Activated CD8-positive, alpha-beta memory T cell treated with anti-CD3 and anti-CD28 coated beads, Interleukin-2, amount 50 U/mL, for 24 hours (primary cell): Measurements from ENCODE around the gene CAPN12.

Experiments used
- DNase-seq: peaks from one replicate; pipeline ENCODE4 v3.0.0-alpha.2; 2020; ENCODE audit errors: extremely low read depth

CAPN12 gene

DNA sequence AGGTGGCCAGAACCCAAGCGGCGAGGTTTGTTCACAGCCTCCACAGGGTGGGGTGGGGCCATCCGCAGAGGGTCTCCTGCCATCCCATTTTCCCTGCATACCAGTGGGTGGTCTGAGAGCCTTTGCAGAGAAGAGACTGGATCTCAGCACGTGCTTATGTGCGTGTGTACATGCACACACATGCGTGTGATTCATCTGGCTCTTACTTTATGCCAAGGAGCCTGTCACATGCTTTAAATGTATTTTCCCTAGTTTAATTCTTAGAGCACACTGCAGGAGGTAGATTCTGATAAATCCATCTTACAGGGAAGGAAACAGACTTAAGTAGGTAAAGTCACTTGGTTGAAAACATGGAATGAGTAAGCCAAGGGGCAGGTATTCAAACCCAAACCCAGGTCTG lies 47.1 kb downstream of the CAPN12 start:
- DNase-seq, result no peak

DNA sequence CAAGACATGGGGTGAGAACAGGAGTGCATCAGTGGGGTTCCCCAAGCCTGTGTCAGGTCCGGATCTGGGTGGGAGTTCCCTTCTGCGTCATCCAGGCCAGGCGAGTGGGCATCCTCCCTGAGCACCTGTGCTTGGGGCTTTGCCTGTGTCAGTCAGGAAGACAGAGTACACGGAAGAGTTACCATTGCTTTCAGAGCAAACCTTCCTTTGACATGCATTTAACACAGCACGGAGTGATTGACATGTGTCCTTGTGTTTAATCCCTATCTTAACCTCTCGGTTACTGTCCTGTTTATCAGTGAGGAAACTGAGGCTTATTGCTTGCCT lies 47.6 kb downstream of the CAPN12 start:
- DNase-seq, result no peak

DNA sequence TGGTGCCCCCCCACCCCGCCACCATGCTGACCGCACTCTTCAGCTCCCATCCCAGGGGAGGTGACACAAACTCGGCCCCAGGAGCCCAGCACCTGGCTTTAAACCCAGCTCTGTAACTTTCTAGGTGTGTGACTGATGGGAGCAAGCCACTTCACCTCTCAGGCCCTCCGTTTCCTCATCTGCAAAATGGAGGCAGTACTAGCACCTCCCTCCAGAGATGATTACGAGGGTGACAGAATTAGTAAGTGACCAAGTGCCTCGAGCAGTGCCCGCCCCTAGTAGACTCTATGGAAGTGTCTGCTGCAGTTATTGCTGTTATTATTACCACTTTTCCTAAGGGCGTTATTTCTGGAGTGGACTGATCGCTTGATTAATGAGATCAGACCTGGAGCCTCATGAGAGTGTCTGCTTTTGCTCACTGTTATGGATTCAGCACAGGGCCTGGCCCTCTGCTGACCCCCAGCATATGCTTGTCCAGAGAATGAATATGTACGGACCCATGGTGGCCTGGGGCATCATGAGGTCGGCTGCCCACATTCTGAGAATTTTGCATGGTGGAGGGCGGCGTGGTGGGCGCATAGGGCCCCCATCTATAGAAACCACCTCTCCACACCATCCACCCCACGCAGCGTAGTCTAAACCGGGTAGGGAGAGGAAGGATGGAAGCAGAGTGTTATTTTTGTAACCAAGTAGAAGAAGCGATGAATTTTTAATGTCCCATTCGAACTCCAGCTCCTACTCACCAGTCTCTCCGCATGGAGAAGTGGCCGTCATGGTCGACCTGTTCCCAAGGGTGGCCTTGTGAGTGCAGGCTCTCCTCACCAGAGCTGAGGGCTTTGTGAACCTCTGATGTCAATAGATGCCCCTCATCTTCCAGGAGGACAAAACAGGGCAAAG lies 48.2 kb downstream of the CAPN12 start:
- no peak for DNase-seq

DNA sequence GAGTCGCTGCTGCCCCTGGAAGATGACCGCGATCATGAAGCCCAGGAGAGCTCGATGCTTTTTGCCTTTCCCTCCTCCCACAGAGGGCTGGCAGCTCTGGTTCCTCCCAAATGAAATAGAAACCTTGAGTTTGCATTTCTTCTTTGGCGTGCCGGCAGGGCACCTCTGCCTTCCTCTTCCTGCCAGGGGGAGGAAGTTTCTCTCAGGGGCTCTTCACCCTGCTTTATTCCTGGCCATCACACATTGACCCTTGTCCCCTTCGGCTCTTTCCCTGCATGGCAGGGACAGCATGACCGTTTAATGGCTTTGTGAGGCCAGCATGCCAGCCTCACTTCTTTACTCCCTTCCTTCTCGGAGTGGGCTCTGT lies 49.0 kb downstream of the CAPN12 start:
- DNase-seq, result no peak

DNA sequence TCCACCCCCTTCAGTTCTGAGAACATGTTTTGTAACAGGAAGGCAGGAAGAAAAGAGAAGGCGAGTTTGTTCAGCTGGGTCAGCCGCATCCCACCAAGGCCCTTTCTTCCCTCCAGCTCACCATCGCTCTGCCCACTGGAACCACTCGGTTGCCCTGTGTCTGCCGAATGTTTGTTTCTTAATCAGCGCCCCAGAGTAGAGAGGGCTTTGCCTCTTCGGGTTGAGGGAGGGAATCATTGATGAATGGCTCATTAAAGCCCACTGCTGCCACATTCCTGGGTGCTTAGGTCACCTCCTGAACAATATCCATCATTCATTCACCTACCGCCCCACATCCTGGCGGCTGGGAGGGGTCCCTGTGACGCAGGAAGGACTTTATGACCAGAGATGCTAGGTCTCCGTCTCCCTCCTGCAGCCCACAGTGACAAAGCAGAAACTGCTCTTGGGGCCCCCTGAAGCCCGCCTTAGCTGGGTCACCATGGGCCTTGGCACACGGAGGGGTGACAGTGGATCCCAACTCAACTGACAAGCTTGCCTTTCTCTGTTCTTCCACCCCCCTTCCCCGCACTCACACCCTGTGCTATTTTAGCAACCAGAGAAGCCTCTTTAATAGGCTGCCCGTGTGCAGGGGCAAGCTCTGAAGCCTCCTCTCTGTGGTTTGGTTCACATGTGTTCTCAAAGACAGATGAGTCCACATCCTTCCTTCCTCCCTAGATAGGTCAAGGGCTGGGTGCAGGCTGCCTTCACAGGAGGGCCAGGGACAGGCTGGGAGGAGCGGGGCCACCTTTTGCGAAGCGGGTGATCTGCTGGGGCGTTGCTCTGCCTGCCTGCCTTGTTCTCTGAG lies 50.7 kb downstream of the CAPN12 start:
- no peak for DNase-seq

DNA sequence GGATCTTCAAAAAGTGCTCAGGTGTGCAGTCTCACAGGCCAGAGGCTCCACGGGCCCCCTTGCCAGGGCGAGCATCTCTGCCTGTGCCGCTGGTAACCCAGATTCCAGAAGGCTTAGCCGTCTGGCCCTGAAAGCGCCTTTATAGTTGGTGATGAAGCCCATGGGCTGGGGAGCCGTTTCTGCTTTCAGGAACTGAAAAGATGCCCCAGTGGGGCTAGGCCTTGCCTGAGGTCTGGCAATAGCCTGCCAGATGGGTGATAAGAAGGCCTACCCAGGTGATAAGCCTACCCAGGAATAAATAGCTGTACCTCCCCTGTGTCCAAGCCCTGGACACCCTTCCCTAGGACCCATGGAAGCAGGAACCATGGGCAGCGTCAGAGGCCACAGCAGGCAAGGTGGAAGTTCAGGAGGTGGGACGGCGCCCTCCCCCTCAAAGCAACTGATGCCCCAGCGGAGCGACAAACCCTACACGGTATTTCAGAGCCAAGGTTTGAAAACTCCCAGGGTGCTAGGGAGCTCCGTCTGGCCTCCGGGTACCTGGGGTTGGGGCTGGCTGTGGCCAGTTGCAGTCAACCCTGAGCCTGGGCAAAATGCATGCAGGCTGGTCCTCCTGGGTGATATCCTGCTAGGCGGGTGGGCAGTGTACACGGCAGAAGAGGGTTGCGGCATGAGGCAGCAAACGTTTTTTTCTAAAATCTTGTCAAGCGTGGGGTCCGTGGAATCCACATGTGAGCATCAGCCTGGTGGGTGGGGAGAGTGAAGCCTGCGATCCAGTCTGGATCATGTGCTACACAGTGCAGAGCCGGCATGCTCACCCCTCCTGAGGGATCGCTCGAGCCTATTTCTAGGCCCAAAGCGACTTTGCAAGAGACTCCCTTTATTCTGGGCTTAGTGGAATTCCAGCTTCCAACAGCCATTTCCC lies 51.6 kb downstream of the CAPN12 start:
- DNase-seq, result no peak

DNA sequence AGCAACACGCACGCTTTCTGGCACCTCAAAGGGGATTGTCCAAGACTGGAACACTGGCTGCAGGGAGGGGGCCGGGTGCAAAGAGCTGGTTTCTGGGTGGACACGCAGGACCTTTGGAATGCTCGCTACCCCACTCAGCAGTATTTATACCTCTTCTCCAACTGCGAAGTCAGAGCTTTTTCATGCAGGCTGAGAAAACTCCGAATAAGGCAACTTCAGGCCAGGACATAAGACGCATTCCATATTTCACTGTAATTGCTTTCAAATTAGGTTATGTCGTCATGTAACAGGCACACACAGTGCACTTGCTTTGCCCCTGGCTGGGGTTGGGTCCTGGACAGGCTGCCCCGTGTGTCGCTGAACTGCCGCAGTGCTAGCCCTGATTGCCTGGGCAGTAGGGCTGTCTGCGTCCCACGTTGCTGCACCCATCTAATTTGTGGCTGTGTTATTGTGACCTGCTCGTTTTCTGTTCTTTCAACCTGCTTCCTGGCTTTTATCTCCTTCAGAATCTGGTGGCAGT lies 52.3 kb downstream of the CAPN12 start:
- no peak for DNase-seq

DNA sequence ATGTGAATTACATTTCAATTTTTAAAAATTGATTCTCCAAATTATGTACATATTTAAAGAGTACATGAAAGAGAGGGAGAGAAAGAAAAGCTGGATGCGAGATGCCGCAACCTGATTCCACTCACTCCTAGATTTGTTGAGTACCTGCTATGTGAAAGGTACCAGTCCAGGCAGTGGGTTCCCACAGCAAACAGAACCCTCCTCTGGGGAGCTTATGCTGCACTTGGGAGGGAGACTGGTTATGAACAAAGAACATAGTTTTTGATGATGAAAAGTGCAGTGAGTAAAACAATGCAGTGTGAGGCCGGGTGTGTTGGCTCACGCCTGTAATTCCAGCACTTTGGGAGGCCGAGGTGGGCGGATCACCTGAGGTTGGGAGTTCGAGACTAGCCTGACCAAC lies 53.4 kb downstream of the CAPN12 start:
- DNase-seq, result no peak

DNA sequence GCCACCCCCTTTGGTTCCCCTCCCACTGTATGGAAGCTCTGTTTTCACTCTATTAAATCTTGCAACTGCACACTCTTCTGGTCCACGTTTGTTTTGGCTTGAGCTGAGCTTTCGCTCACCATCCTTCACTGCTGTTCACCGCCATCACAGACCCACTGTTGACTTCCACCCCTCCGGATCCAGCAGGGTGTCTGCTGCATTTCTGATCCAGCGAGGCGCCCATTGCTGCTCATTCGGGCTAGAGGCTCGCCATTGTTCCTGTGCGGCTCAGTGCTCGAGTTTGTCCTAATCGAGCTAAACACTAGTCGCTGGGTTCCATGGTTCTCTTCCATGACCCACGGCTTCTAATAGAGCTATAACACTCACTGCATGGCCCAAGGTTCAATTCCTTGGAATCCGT lies 54.1 kb downstream of the CAPN12 start:
- DNase-seq, result no peak

DNA sequence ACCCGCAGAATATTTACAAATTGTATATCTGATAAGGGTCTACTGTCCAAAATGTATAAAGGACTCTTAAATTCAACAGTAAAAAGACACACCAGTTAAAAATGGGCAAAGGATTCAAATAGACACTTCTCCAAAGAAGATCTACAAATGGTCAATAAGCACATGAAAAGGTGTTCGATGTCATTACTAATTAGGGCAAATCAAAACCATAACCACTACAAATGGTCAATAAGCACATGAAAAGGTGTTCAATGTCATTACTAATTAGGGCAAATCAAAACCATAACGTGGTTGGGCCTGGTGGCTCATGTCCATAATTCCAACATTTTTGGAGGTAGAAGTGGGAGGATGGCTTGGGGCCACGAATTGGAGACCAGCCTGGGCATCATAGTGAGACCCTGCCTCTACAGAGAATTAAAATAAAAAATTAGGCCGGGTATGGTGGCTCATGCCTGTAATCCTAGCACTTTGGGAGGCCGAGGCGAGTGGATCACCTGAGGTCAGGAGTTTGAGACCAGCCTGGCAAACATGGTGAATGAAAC lies 56.4 kb downstream of the CAPN12 start:
- DNase-seq, result no peak

DNA sequence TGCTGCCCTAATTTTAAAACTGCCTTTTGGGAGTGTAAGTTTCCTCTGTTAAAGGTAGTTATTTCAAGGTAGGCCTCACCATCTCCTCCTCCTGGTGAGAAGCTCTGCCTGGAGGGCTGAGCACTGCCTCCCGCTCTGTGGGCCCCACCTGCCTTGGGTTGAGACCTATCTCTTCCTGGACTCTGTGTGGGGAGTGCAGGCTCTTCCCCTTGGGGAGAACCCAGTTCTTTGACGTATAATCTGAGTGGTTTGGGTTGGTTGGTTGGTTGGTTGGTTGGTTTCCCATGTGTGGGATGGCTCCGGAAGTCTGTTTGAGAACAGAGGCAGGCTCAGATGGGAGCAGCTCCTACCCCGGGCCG lies 57.8 kb downstream of the CAPN12 start:
- no peak for DNase-seq

DNA sequence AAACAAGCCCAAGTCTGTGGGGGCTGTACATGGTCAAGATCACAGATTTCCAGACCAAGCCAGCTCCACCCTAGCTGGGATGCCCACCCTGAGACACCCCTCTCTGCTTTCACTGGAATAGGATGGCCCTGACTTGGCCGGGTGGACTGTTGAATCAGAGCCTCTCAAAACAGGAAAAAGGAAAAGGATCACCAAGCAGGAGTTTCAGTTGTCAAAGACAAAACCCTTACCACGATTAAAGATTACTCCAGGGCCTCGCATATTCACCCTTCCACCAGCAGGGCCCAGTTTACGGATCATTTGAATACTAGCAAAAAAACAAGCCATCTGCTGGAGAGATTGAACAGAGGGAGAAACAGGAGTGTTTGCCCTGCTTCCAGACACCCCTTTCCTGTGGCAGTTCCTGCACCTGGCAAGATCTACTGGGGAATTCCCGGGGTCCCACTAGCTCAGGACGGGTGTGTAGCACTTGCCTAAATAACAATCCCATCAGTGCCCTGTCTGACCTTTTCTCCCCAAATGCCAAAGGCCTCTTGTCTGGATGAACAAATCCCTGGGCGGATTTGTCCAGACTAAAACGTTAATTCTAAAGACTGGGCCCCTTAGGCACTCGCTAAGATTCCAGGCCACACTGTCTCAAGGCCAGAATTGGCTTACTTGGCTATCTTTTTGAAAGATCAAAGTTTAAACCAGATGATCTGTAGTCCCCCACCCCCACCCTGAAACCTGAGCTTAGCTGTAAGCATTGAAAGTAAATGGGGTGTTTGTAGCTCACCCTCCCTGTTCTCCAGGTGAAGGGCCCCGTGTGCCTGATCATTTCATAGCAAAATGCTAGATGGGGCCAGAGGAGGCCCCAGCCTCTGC lies 58.4 kb downstream of the CAPN12 start:
- DNase-seq, result no peak

DNA sequence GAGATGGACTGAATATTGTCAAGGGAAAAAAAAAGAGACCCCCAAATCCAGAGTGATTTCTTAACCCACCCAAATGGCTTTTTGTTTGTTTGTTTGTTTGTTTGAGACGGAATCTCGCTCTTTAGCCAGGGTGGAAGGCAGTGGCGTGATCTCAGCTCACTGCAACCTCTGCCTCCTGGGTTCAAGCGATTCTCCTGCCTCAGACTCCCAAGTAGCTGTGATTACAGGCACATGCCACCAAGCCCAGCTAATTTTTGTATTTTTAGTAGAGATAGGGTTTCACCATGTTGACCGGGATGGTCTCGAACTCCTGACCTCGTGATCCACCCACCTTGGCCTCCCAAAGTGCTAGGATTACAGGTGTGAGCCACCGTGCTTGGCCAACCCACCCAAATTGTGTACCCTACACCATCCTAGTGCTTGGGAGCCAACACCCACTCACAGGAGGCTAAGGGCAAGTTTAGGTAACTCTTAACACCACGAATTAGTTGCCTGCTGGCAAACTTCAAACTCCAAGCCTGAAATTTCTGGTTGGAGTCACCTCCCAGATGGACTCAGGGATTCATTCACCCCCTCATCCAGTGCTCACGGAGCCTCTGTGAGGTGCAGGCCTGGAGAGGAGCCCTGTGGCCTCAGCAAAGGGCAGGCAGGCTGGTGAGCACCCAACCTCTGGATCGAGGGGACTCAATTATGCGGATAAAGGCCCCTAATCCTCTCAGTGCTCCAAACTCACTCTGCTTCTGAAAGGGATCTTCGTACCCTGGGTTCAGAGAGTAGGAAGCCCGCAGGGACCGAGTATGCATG lies 59.2 kb downstream of the CAPN12 start:
- DNase-seq, result no peak

DNA sequence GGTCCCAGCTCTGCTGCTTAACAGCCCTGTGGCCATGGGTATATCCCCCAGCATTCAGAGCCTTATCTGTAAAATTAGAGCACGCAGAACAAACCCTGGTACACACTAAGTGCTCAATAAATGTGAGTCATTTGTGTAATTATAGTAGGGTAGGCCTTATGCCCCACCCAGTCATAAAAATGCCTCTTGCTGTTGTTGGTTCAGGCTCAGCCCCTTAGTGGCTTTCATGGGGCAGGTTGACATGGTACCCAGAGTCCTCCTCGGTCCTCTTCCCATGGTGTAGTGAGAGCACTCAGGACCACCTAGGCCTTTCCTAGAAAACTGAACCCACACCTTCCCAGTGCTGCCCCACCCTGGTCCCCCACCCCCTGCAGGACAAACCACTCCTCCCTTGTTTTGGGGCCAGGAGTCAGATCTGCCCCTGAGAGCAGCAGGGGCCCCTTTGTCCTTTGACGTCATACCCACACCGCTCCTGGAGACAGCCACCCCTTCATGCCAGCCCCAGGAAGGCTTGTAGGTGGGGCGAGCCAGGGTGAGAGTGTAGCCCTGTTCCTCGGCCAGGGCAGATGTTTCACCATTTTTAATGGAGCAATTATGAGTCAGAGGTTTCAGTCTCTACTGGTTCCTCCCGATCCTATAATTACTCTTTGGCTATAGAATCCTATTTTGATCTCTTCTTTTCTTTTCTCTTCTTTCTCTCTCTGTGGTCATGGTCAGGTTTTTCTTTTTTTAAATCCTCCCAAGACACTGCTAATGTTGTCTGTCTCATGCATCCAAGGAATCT lies 60.0 kb downstream of the CAPN12 start:
- no peak for DNase-seq

DNA sequence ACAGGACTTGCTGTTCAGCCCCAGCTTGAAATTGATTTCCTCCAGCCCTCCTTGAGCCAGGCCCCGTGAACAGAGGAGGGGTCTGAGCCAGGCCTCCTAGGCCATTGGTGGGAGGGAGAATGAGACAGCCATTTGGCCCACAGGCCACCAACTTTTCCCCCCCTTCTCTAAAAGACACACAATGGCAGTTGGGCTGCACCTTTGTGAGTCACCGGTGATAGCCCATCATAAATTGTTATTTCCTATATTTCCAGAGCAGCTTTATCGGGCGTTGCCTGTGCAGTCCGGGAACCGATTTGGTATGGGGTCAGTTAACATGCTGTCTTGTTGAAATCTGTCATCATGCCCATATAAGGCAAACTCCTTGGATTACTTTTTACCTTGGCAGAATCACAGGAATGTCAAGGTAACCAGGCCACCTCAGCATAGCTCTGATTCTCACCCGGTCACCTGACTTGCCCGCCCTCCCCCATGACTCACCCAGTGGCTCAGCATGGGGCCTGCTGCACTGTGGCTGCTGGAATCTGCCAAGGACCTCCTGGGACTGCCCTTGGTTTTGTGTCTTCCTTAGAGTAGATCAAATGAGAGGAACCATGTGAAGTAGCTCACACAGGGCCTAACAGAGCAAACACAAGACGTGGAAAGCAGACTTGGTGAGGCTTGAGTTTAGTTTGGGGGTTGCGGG lies 60.7 kb downstream of the CAPN12 start:
- no peak for DNase-seq

DNA sequence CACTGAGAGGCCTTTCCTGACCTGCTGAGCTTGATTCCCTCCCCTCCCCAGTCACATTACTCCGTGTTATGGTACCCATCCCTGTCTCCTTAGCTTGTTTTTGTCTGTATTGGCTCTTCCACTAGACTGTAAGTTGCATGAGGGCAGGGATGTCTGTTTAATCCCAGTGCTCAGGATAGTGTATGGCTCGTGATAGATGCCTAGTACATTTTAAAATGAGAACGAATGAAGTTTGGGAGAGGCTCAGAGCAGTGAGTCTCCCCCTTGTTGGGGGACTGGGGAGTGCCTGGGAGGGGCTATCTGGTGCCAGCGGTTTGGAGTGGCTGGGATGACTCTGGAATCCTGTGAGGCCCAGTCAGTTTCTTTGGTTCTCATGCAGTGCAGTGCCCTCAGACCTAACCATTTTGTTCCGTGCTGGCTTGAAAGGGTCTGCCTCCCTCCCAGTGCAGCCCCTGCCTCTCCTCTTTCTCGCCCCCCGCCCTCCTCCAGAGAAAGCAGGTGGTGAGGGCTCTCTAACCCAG lies 61.3 kb downstream of the CAPN12 start:
- no peak for DNase-seq

DNA sequence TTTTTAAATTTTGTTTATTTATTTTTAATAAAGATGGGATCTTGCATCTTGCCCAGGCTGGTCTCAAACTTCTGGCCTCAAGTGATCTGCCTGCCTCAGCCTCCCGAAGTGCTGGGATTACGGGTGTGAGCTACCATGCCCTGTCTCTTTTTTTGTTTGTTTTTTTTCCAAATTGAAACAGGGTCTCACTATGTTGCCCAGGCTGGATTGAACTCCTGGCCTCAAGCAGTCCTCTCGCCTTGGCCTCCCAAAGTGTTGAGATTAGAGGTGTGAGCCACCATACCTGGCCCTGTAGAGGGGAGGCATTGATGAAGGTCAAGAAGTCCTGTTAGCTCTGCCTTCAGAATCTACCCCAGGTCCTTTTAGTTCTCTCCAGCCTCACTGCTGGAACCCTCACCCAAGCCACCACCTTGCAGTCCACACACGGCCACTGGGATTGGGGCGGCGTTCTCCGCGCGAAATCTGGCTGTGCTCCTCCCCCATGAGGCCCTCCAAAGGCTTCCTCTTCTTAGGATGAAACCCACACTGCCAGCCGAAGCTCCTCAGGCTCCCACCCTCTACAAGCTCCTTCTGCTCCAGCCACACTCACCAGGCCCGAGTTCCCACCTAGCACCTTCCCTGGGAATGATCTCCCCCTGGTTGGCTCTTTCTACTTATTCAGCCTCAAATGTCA lies 61.9 kb downstream of the CAPN12 start:
- no peak for DNase-seq
